WTC11 (cell line): ENCODE results near the gene SPDYC. TPM values are rescaled to one million over a fixed set of nuclear protein-coding genes. Genes with fewer than 3 reads are reported as not detected.

Experiments used
- ATAC-seq: fragments of 200-7000 bp; cut with Tn5 transposase; 2 replicates; pipeline ENCODE4 v1.10.0; 2021; ENCODE audit warnings: mild to moderate bottlenecking, moderate library complexity
- CTCF ChIA-PET: fragments of 300-600 bp; sonication (Branson Sonifier 250); formaldehyde crosslinking; loops from one replicate; lab custom pipeline; 2021; ENCODE audit warnings: antibody characterized with exemption; lab: Charles Lee
- POLR2A ChIA-PET: fragments of 350-600 bp; sonication (Branson Sonifier 250); formaldehyde crosslinking; loops from one replicate; lab custom pipeline; 2021; ENCODE audit warnings: antibody characterized with exemption; lab: Charles Lee
- DNase-seq: peaks from one replicate; pipeline ENCODE4 v3.0.0; 2021; ENCODE audit warnings: low spot score
- H3K27ac Mint-ChIP-seq: 2 replicates; pipeline ENCODE4 v1.8.0; 2021; ENCODE audit warnings: mixed read lengths
- H3K27me3 Mint-ChIP-seq: 2 replicates; pipeline ENCODE4 v1.8.0; 2021; ENCODE audit warnings: low read depth, mild to moderate bottlenecking, moderate library complexity, mixed read lengths
- H3K36me3 Mint-ChIP-seq: 2 replicates; pipeline ENCODE4 v1.8.0; 2021; ENCODE audit warnings: mixed read lengths
- H3K4me1 Mint-ChIP-seq: 2 replicates; pipeline ENCODE4 v1.8.0; 2022; ENCODE audit warnings: mixed read lengths
- H3K4me3 Mint-ChIP-seq: 2 replicates; pipeline ENCODE4 v1.8.0; 2021; ENCODE audit warnings: mild to moderate bottlenecking, moderate library complexity, mixed read lengths
- H3K9me3 Mint-ChIP-seq: 2 replicates; pipeline ENCODE4 v1.8.0; 2021; ENCODE audit warnings: mixed read lengths
- ATF1 ChIP-seq: sonication (generic); formaldehyde crosslinking; IDR thresholded peaks from 2 replicates; pipeline ENCODE4 v1.8.1; 2023; ENCODE audit warnings: mild to moderate bottlenecking, moderate library complexity, missing genetic modification reagents
- ERG ChIP-seq: fragments of 250-450 bp; sonication (Bioruptor Pico); IDR thresholded peaks from 2 replicates; pipeline ENCODE4 v1.8.0; 2021; ENCODE audit warnings: mild to moderate bottlenecking
- FOXK1 ChIP-seq: sonication (generic); formaldehyde crosslinking; IDR thresholded peaks from 2 replicates; pipeline ENCODE4 v1.8.0; 2022; ENCODE audit warnings: mild to moderate bottlenecking, moderate library complexity, missing genetic modification reagents
- GRHL2 ChIP-seq: fragments of 250-450 bp; sonication (Bioruptor Pico); IDR thresholded peaks from 2 replicates; pipeline ENCODE4 v1.8.0; 2022; ENCODE audit warnings: mild to moderate bottlenecking, moderate library complexity; ENCODE audit not compliant: insufficient replicate concordance, severe bottlenecking
- MAX ChIP-seq: sonication (generic); formaldehyde crosslinking; IDR thresholded peaks from 2 replicates; pipeline ENCODE4 v1.8.0; 2022; ENCODE audit warnings: mild to moderate bottlenecking, missing genetic modification reagents
- NFYB ChIP-seq: sonication (generic); formaldehyde crosslinking; conservative IDR thresholded peaks from 2 replicates; pipeline ENCODE4 v1.8.0; 2022; ENCODE audit warnings: low read depth, missing genetic modification reagents
- RORB ChIP-seq: fragments of 250-450 bp; sonication (Bioruptor Pico); IDR thresholded peaks from 2 replicates; pipeline ENCODE4 v1.9.0; 2021; ENCODE audit warnings: mild to moderate bottlenecking
- SMAD4 ChIP-seq: sonication (generic); formaldehyde crosslinking; IDR thresholded peaks from 2 replicates; pipeline ENCODE4 v1.8.0; 2022; ENCODE audit warnings: mild to moderate bottlenecking, missing genetic modification reagents
- USF2 ChIP-seq: sonication (generic); formaldehyde crosslinking; IDR thresholded peaks from 2 replicates; pipeline ENCODE4 v1.8.1; 2023; ENCODE audit warnings: mild to moderate bottlenecking, missing genetic modification reagents, moderate library complexity
- ZNF121 ChIP-seq: sonication (generic); formaldehyde crosslinking; IDR thresholded peaks from 2 replicates; pipeline ENCODE4 v1.8.0; 2023; ENCODE audit warnings: missing genetic modification reagents
- ZNF138 ChIP-seq: sonication (generic); formaldehyde crosslinking; conservative IDR thresholded peaks from 2 replicates; pipeline ENCODE4 v1.8.1; 2022; ENCODE audit warnings: mild to moderate bottlenecking, moderate library complexity, missing genetic modification reagents
- ZNF396 ChIP-seq: fragments of 250-450 bp; sonication (Bioruptor Pico); IDR thresholded peaks from 2 replicates; pipeline ENCODE4 v1.8.0; 2021; ENCODE audit warnings: mild to moderate bottlenecking, moderate library complexity, borderline replicate concordance
- ZNF671 ChIP-seq: fragments of 250-450 bp; sonication (Bioruptor Pico); IDR thresholded peaks from 2 replicates; pipeline ENCODE4 v1.8.0; 2021; ENCODE audit warnings: mild to moderate bottlenecking
- total RNA-seq: library from RNA; stranded (reverse); gene quantifications from 3 replicates; pipeline ENCODE4 v1.2.3, GENCODE V29; 2021
- TF ChIP-seq, protein P1 (sequence below): sonication (generic); formaldehyde crosslinking; IDR thresholded peaks from 2 replicates; pipeline ENCODE4 v1.8.0; 2022; ENCODE audit warnings: mild to moderate bottlenecking, missing genetic modification reagents
- TF ChIP-seq, protein P2 (sequence below): fragments of 250-450 bp; sonication (Bioruptor Pico); IDR thresholded peaks from 2 replicates; pipeline ENCODE4 v2.1.2; 2022; ENCODE audit warnings: mild to moderate bottlenecking, moderate library complexity
- TF ChIP-seq, protein P3 (sequence below): sonication (generic); formaldehyde crosslinking; conservative IDR thresholded peaks from 2 replicates; pipeline ENCODE4 v1.8.1; 2022; ENCODE audit warnings: mild to moderate bottlenecking, missing genetic modification reagents
- TF ChIP-seq, protein P4 (sequence below): sonication (generic); formaldehyde crosslinking; IDR thresholded peaks from 2 replicates; pipeline ENCODE4 v1.8.0; 2022; ENCODE audit warnings: missing genetic modification reagents
- TF ChIP-seq, protein P5 (sequence below): sonication (generic); formaldehyde crosslinking; IDR thresholded peaks from 2 replicates; pipeline ENCODE4 v1.8.1; 2023; ENCODE audit warnings: mild to moderate bottlenecking, missing genetic modification reagents, moderate library complexity

Gene SPDYC
- total RNA-seq, 1 experiment from 2014 or later = 0.35 TPM

DNA sequence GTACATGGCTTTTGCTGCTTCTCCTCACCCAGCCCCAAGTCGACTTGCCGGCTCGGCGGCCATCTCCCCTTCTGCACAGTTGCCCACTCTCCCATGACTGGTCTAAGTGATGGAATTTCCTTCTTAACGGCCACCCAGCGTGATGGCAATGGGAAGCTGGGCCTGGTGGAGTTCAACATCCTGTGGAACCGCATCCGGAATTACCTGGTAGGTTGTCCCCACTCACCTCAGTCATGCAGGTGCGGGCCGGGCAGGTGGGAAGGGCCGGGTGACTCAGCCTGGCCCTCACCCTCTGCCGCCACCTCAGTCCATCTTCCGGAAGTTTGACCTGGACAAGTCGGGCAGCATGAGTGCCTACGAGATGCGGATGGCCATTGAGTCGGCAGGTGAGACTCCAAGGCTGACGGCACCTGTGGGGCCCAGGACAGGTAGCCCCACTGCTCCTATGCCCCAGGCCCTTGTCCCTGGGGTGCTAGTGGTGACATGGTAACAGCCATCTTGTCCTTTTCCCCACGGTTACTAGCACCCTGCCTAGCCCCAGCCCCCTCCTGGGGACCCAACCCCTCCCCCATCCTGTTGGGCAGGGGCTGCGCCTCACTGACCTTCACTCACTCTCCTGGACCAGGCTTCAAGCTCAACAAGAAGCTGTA is 39.8 kb downstream of the SPDYC start:
- no peaks in the 10 kb centered on the region for H3K9me3 Mint-ChIP-seq
- H3K4me3 Mint-ChIP-seq = no peak overlapping the region
- TF ChIP-seq RORB (CRISPR knock-in tag) (no peak), MAX (no peak), SMAD4 (CRISPR knock-in tag) (no peak), NFYB (CRISPR knock-in tag) (no peak), ZNF671 (no peak), ZNF396 (CRISPR knock-in tag) (no peak)
- TF ChIP-seq, protein P1, sequence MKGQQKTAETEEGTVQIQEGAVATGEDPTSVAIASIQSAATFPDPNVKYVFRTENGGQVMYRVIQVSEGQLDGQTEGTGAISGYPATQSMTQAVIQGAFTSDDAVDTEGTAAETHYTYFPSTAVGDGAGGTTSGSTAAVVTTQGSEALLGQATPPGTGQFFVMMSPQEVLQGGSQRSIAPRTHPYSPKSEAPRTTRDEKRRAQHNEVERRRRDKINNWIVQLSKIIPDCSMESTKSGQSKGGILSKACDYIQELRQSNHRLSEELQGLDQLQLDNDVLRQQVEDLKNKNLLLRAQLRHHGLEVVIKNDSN (CRISPR knock-in tag) = no peak
- TF ChIP-seq, protein P2, sequence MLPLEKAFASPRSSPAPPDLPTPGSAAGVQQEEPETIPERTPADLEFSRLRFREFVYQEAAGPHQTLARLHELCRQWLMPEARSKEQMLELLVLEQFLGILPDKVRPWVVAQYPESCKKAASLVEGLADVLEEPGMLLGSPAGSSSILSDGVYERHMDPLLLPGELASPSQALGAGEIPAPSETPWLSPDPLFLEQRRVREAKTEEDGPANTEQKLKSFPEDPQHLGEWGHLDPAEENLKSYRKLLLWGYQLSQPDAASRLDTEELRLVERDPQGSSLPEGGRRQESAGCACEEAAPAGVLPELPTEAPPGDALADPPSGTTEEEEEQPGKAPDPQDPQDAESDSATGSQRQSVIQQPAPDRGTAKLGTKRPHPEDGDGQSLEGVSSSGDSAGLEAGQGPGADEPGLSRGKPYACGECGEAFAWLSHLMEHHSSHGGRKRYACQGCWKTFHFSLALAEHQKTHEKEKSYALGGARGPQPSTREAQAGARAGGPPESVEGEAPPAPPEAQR (CRISPR knock-in tag) = no peak
- TF ChIP-seq, protein P3, sequence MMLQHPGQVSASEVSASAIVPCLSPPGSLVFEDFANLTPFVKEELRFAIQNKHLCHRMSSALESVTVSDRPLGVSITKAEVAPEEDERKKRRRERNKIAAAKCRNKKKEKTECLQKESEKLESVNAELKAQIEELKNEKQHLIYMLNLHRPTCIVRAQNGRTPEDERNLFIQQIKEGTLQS (CRISPR knock-in tag) = no peak
- TF ChIP-seq, protein P4, sequence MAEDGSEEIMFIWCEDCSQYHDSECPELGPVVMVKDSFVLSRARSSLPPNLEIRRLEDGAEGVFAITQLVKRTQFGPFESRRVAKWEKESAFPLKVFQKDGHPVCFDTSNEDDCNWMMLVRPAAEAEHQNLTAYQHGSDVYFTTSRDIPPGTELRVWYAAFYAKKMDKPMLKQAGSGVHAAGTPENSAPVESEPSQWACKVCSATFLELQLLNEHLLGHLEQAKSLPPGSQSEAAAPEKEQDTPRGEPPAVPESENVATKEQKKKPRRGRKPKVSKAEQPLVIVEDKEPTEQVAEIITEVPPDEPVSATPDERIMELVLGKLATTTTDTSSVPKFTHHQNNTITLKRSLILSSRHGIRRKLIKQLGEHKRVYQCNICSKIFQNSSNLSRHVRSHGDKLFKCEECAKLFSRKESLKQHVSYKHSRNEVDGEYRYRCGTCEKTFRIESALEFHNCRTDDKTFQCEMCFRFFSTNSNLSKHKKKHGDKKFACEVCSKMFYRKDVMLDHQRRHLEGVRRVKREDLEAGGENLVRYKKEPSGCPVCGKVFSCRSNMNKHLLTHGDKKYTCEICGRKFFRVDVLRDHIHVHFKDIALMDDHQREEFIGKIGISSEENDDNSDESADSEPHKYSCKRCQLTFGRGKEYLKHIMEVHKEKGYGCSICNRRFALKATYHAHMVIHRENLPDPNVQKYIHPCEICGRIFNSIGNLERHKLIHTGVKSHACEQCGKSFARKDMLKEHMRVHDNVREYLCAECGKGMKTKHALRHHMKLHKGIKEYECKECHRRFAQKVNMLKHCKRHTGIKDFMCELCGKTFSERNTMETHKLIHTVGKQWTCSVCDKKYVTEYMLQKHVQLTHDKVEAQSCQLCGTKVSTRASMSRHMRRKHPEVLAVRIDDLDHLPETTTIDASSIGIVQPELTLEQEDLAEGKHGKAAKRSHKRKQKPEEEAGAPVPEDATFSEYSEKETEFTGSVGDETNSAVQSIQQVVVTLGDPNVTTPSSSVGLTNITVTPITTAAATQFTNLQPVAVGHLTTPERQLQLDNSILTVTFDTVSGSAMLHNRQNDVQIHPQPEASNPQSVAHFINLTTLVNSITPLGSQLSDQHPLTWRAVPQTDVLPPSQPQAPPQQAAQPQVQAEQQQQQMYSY (CRISPR knock-in tag) = no peak
- TF ChIP-seq, protein P5, sequence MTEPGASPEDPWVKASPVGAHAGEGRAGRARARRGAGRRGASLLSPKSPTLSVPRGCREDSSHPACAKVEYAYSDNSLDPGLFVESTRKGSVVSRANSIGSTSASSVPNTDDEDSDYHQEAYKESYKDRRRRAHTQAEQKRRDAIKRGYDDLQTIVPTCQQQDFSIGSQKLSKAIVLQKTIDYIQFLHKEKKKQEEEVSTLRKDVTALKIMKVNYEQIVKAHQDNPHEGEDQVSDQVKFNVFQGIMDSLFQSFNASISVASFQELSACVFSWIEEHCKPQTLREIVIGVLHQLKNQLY (CRISPR knock-in tag) = no peak
- ChIA-PET POLR2A (no interaction called here), CTCF (interaction anchor here (0.6 to 4.2 kb wide), 3 partner anchors 16 to 55 kb away, joined by 3 to 35 read pairs (median 4); no protein-coding TSS in a partner anchor)
- ATAC-seq = no peak
- peaks cover 39% of the 10 kb centered on the region for H3K36me3 Mint-ChIP-seq
- H3K27me3 Mint-ChIP-seq = no peaks in the 10 kb centered on the region
- no peak for DNase-seq
- peak overlapping the region; percentile 36; the same call in 1 of the 2 replicates for H3K27ac Mint-ChIP-seq
- peaks cover 34% of the 10 kb centered on the region for H3K4me1 Mint-ChIP-seq

DNA sequence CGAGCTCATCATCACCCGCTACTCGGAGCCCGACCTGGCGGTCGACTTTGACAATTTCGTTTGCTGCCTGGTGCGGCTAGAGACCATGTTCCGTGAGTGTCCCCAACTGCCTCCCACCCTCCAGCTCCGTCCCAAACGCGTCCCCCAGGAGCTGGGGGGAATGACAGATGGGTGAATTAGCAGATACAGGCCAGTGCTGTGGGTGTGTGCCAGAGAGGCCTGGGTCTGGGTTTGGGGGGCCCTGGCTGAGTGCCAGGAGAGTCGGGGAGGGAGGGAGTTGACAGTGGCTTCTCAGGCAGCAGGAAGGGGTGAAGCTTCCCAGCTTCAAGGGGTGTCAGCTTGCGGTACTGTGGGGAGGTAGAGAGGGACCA is 40.3 kb downstream of the SPDYC start:
- CTCF ChIA-PET = interaction anchor here (0.6 to 4.2 kb wide), 4 partner anchors 15 to 55 kb away, joined by 3 to 35 read pairs (median 4); partner anchors contain the start of gene CAPN1

More for the DNA sequence above, 40.3 kb downstream of the SPDYC start:
- H3K36me3 Mint-ChIP-seq = peaks cover 37% of the 10 kb centered on the region
- no peaks in the 10 kb centered on the region for H3K27me3 Mint-ChIP-seq
- H3K4me3 Mint-ChIP-seq = no peak overlapping the region
- peaks cover 33% of the 10 kb centered on the region for H3K4me1 Mint-ChIP-seq
- ATAC-seq = no peak
- H3K9me3 Mint-ChIP-seq = no peaks in the 10 kb centered on the region
- H3K27ac Mint-ChIP-seq = no peak overlapping the region
- no peak for TF ChIP-seq ATF1 (CRISPR knock-in tag)
- TF ChIP-seq ERG (CRISPR knock-in tag) = no peak
- no peak for TF ChIP-seq ZNF138 (CRISPR knock-in tag)
- TF ChIP-seq ZNF396 (CRISPR knock-in tag) = no peak
- TF ChIP-seq USF2 (CRISPR knock-in tag) = no peak
- TF ChIP-seq FOXK1 (CRISPR knock-in tag) = no peak
- no peak for TF ChIP-seq ZNF121
- TF ChIP-seq, protein P4 (CRISPR knock-in tag) = no peak
- no peak for TF ChIP-seq GRHL2
- TF ChIP-seq, protein P1 (CRISPR knock-in tag) = no peak
- no peak for DNase-seq
- POLR2A ChIA-PET = no interaction called here
